Head of caudate nucleus (tissue), 42 donors: ENCODE measurements around the gene SLC12A7.
"Not testable (repeated sequence)": the region's sequence is repeated elsewhere in the genome, so short reads cannot be mapped to it uniquely, and the experiment has no call there.

Experiments used
- DNase-seq, 42 donors: peaks; one replicate each; pipeline versions ENCODE4 v3.0.0 to v3.0.0-alpha.2; 2020 to 2021; ENCODE audit warnings: mixed read lengths in 7 of 42
- intact Hi-C: fragments of 100-400 bp; cut with DNase I; formaldehyde crosslinking; loops from one replicate; pipeline ENCODE4 v1.15.0; 2022

The SLC12A7 gene

GRCh38 chr5:1111727-1112289 lies at the start of gene SLC12A7:
Gene SLC12A7, minus strand, starts transcription at chr5:1112063. Its CDS starts 72 bp downstream, at chr5:1111991.
- peak in 14 of 42 donors; percentile 27 to 61 (median 46) for DNase-seq

GRCh38 chr5:1161108-1161832 lies 49.4 kb upstream of the SLC12A7 start:
- DNase-seq = no peak
- intact Hi-C loops = loop anchor here (10.0 kb wide), 2 partner anchors 236 to 484 kb away; no protein-coding TSS in a partner anchor

More at GRCh38 chr5:1111727-1112289, at the start of gene SLC12A7:
- intact Hi-C loops = no loop called here

GRCh38 chr5:1159774-1160406 lies 48.0 kb upstream of the SLC12A7 start:
- no peak for DNase-seq
- intact Hi-C loops = loop anchor here (10.0 kb wide), 2 partner anchors 235 to 485 kb away; no protein-coding TSS in a partner anchor

GRCh38 chr5:1159341-1159675 lies 47.4 kb upstream of the SLC12A7 start:
- DNase-seq = no peak
- intact Hi-C loops = no loop called here

- intact Hi-C loops = no loop called here
- no peak for DNase-seq
Observed at GRCh38 chr5:1158647-1159340, 46.9 kb upstream of the SLC12A7 start.

- DNase-seq, intact Hi-C loops: not testable (repeated sequence)
Observed at GRCh38 chr5:1157461-1157986, 45.7 kb upstream of the SLC12A7 start.

GRCh38 chr5:1156754-1157460 lies 45.0 kb upstream of the SLC12A7 start:
- intact Hi-C loops = no loop called here
- no peak for DNase-seq

GRCh38 chr5:1156033-1156753 lies 44.3 kb upstream of the SLC12A7 start:
- DNase-seq = no peak
- intact Hi-C loops = no loop called here

- intact Hi-C loops = no loop called here
- DNase-seq = no peak
Observed at GRCh38 chr5:1155191-1156032, 43.5 kb upstream of the SLC12A7 start.

GRCh38 chr5:1153428-1153827 lies 41.6 kb upstream of the SLC12A7 start:
- DNase-seq = no peak
- intact Hi-C loops = no loop called here

GRCh38 chr5:1152771-1153282 lies 41.0 kb upstream of the SLC12A7 start:
- no peak for DNase-seq
- intact Hi-C loops = no loop called here

- intact Hi-C loops = no loop called here
- DNase-seq = no peak
Observed at GRCh38 chr5:1152156-1152555, 40.3 kb upstream of the SLC12A7 start.

GRCh38 chr5:1151316-1151715 lies 39.5 kb upstream of the SLC12A7 start:
- no peak for DNase-seq
- intact Hi-C loops = no loop called here

- no peak for DNase-seq
- intact Hi-C loops = no loop called here
Observed at GRCh38 chr5:1150866-1151265, 39.0 kb upstream of the SLC12A7 start.

GRCh38 chr5:1144638-1145396 lies 33.0 kb upstream of the SLC12A7 start:
- intact Hi-C loops = no loop called here
- DNase-seq = no peak

- DNase-seq = peak in 4 of 42 donors; percentile 17 to 38 (median 30)
Observed at GRCh38 chr5:1144089-1144488, 32.2 kb upstream of the SLC12A7 start.

GRCh38 chr5:1143670-1143951 lies 31.7 kb upstream of the SLC12A7 start:
- no peak for DNase-seq
- intact Hi-C loops = no loop called here

More at GRCh38 chr5:1144089-1144488, 32.2 kb upstream of the SLC12A7 start:
- intact Hi-C loops = no loop called here
